SK-N-SH treated with all-trans-retinoic acid at 6 μM for 48 hours (cell line): ENCODE results near the gene CTSK.
"Not testable (repeated sequence)": the region's sequence is repeated elsewhere in the genome, so short reads cannot be mapped to it uniquely, and the experiment has no call there.

Experiments
- ATAC-seq: fragments of 200-7000 bp; cut with Tn5 transposase; 3 replicates; pipeline ENCODE4 v1.9.1; 2020; ENCODE audit warnings: mild to moderate bottlenecking, moderate library complexity
- ESRRG ChIP-seq: fragments of 250-450 bp; sonication (Bioruptor Pico); IDR thresholded peaks from 2 replicates; pipeline ENCODE4 v1.6.1; 2021; ENCODE audit warnings: mild to moderate bottlenecking
- ISL1 ChIP-seq: fragments of 250-450 bp; sonication (Bioruptor Pico); IDR thresholded peaks from 2 replicates; pipeline ENCODE4 v2.1.2; 2022; ENCODE audit warnings: mild to moderate bottlenecking, moderate library complexity
- OSR1 ChIP-seq: fragments of 250-450 bp; sonication (Bioruptor Pico); IDR thresholded peaks from 2 replicates; pipeline ENCODE4 v1.8.0; 2022; ENCODE audit warnings: moderate library complexity, mild to moderate bottlenecking, inconsistent platforms
- PPARA ChIP-seq: fragments of 250-450 bp; sonication (Bioruptor Pico); IDR thresholded peaks from 2 replicates; pipeline ENCODE4 v1.5.0; 2020; ENCODE audit warnings: mild to moderate bottlenecking, borderline replicate concordance
- SNAI2 ChIP-seq: fragments of 250-450 bp; sonication (Bioruptor Pico); IDR thresholded peaks from 2 replicates; pipeline ENCODE4 v1.5.0; 2020; ENCODE audit warnings: mild to moderate bottlenecking, moderate library complexity
- TOX ChIP-seq: fragments of 250-450 bp; sonication (Bioruptor Pico); IDR thresholded peaks from 2 replicates; pipeline ENCODE4 v1.8.0; 2021; ENCODE audit warnings: mild to moderate bottlenecking, moderate library complexity, borderline replicate concordance
- ZFP3 ChIP-seq: fragments of 250-450 bp; sonication (Bioruptor Pico); IDR thresholded peaks from 2 replicates; pipeline ENCODE4 v1.5.0; 2020; ENCODE audit warnings: mild to moderate bottlenecking, moderate library complexity
- ZFP30 ChIP-seq: fragments of 450-650 bp; formaldehyde crosslinking; IDR thresholded peaks from 2 replicates; pipeline ENCODE4 v1.5.0; 2022; ENCODE audit warnings: mild to moderate bottlenecking, moderate library complexity
- ZNF565 ChIP-seq: fragments of 450-650 bp; formaldehyde crosslinking; conservative IDR thresholded peaks from 2 replicates; pipeline ENCODE4 v1.5.0; 2020; ENCODE audit warnings: low read depth, mild to moderate bottlenecking, moderate library complexity
- ZNF70 ChIP-seq: fragments of 450-650 bp; formaldehyde crosslinking; IDR thresholded peaks from 2 replicates; pipeline ENCODE4 v1.5.0; 2020; ENCODE audit warnings: mild to moderate bottlenecking, moderate library complexity
- ZNF8 ChIP-seq: fragments of 450-650 bp; formaldehyde crosslinking; IDR thresholded peaks from 2 replicates; pipeline ENCODE4 v1.5.0; 2020; ENCODE audit warnings: mild to moderate bottlenecking, moderate library complexity
- TF ChIP-seq, protein P1 (sequence below): fragments of 250-450 bp; sonication (Bioruptor Pico); IDR thresholded peaks from 2 replicates; pipeline ENCODE4 v1.8.0; 2020; ENCODE audit warnings: mild to moderate bottlenecking, moderate library complexity, borderline replicate concordance
- TF ChIP-seq, protein P2 (sequence below): fragments of 250-450 bp; sonication (Bioruptor Pico); IDR thresholded peaks from 2 replicates; pipeline ENCODE4 v1.8.0; 2021; ENCODE audit warnings: low read depth, mild to moderate bottlenecking, moderate library complexity, borderline replicate concordance
- TF ChIP-seq, protein P3 (sequence below): fragments of 250-450 bp; sonication (Bioruptor Pico); IDR thresholded peaks from 2 replicates; pipeline ENCODE4 v1.5.1; 2020; ENCODE audit warnings: low read depth, mild to moderate bottlenecking, moderate library complexity
- TF ChIP-seq, protein P4 (sequence below): fragments of 250-450 bp; sonication (Bioruptor Pico); IDR thresholded peaks from 2 replicates; pipeline ENCODE4 v1.5.1; 2021; ENCODE audit warnings: mild to moderate bottlenecking, moderate library complexity
- TF ChIP-seq, protein P5 (sequence below): fragments of 250-450 bp; sonication (Bioruptor Pico); IDR thresholded peaks from 2 replicates; pipeline ENCODE4 v1.5.0; 2020; ENCODE audit warnings: mild to moderate bottlenecking, moderate library complexity

Gene CTSK

DNA sequence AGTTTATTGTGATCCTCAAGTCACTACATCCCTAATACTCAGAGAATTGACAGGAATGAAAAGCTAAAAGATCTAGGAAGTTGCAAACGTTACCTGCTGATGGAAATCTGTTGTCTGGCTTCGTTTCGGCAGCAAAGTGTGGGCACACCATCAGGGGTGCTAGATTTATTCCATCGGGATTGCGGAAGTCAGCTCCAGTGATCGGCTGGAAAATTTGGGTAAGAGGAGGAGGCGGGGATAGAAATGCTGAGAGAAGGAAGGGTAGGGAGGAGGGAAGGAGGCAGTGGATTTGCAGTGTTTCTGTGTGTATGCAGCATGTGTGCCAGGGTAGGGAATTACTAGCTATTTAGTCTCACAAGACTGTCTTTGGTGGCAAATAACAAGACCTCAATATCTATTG lies at the start of gene CTSK:
Gene CTSK (minus strand): TSS at position 140 of the 400 bp plus-strand sequence. CDS start 1,455 bp downstream, outside the sequence.
- ATAC-seq = no peak
- TF ChIP-seq ZFP3 (CRISPR knock-in tag) (no peak), ZFP30 (CRISPR knock-in tag) (no peak), ZNF565 (CRISPR knock-in tag) (no peak), SNAI2 (no peak), ZNF8 (CRISPR knock-in tag) (no peak), TOX (no peak), OSR1 (CRISPR knock-in tag) (no peak), ESRRG (CRISPR knock-in tag) (no peak)
- TF ChIP-seq, protein P1, sequence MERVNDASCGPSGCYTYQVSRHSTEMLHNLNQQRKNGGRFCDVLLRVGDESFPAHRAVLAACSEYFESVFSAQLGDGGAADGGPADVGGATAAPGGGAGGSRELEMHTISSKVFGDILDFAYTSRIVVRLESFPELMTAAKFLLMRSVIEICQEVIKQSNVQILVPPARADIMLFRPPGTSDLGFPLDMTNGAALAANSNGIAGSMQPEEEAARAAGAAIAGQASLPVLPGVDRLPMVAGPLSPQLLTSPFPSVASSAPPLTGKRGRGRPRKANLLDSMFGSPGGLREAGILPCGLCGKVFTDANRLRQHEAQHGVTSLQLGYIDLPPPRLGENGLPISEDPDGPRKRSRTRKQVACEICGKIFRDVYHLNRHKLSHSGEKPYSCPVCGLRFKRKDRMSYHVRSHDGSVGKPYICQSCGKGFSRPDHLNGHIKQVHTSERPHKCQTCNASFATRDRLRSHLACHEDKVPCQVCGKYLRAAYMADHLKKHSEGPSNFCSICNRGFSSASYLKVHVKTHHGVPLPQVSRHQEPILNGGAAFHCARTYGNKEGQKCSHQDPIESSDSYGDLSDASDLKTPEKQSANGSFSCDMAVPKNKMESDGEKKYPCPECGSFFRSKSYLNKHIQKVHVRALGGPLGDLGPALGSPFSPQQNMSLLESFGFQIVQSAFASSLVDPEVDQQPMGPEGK (CRISPR knock-in tag) = no peak
- TF ChIP-seq, protein P2, sequence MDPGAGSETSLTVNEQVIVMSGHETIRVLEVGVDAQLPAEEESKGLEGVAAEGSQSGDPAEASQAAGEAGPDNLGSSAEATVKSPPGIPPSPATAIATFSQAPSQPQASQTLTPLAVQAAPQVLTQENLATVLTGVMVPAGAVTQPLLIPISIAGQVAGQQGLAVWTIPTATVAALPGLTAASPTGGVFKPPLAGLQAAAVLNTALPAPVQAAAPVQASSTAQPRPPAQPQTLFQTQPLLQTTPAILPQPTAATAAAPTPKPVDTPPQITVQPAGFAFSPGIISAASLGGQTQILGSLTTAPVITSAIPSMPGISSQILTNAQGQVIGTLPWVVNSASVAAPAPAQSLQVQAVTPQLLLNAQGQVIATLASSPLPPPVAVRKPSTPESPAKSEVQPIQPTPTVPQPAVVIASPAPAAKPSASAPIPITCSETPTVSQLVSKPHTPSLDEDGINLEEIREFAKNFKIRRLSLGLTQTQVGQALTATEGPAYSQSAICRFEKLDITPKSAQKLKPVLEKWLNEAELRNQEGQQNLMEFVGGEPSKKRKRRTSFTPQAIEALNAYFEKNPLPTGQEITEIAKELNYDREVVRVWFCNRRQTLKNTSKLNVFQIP (CRISPR knock-in tag) = no peak
- TF ChIP-seq, protein P3, sequence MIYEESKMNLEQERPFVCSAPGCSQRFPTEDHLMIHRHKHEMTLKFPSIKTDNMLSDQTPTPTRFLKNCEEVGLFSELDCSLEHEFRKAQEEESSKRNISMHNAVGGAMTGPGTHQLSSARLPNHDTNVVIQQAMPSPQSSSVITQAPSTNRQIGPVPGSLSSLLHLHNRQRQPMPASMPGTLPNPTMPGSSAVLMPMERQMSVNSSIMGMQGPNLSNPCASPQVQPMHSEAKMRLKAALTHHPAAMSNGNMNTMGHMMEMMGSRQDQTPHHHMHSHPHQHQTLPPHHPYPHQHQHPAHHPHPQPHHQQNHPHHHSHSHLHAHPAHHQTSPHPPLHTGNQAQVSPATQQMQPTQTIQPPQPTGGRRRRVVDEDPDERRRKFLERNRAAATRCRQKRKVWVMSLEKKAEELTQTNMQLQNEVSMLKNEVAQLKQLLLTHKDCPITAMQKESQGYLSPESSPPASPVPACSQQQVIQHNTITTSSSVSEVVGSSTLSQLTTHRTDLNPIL = no peak
- TF ChIP-seq, protein P4, sequence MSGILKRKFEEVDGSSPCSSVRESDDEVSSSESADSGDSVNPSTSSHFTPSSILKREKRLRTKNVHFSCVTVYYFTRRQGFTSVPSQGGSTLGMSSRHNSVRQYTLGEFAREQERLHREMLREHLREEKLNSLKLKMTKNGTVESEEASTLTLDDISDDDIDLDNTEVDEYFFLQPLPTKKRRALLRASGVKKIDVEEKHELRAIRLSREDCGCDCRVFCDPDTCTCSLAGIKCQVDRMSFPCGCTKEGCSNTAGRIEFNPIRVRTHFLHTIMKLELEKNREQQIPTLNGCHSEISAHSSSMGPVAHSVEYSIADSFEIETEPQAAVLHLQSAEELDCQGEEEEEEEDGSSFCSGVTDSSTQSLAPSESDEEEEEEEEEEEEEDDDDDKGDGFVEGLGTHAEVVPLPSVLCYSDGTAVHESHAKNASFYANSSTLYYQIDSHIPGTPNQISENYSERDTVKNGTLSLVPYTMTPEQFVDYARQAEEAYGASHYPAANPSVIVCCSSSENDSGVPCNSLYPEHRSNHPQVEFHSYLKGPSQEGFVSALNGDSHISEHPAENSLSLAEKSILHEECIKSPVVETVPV (CRISPR knock-in tag) = no peak

DNA sequence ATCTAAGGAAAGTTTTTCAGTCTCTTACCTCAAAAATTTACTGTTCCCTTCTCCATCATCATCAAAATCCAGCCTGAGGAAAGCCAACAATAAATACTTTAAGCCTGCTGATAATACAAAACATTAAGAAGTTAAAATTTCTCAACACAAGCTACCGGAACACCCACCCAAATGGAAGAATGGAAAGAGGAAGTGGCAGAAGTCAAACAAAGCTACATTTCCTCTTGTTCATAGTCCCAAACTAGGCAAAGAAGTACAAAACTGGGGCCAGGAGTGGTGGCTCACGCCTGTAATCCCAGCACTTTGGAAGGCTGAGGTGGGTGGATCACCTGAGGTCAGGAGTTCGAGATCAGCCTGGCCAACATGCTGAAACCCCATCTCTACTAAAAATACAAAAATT lies 44.7 kb upstream of the CTSK start:
- ATAC-seq = not testable (repeated sequence)

DNA sequence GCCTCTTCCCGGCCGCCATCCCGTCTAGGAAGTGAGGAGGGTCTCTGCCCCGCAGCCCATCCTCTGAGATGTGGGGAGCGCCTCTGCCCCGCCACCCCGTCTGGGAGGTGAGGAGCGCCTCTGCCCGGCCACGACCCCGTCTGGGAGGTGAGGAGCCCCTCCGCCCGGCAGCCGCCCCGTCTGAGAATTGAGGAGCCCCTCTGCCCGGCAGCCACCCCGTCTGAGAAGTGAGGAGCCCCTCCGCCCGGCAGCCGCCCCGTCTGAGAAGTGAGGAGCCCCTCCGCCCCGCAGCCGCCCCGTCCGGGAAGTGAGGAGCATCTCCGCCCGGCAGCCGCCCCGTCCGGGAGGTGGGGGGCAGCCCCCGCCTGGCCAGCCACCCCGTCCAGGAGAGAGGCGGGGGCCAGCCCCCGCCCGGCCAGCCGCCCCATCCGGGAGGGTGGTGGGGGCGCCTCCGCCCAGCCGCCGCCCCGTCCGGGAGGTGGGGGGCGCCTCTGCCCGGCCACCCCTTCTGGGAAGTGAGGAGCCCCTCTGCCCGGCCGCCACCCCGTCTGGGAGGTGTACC lies 42.8 kb upstream of the CTSK start:
- ATAC-seq = not testable (repeated sequence)

DNA sequence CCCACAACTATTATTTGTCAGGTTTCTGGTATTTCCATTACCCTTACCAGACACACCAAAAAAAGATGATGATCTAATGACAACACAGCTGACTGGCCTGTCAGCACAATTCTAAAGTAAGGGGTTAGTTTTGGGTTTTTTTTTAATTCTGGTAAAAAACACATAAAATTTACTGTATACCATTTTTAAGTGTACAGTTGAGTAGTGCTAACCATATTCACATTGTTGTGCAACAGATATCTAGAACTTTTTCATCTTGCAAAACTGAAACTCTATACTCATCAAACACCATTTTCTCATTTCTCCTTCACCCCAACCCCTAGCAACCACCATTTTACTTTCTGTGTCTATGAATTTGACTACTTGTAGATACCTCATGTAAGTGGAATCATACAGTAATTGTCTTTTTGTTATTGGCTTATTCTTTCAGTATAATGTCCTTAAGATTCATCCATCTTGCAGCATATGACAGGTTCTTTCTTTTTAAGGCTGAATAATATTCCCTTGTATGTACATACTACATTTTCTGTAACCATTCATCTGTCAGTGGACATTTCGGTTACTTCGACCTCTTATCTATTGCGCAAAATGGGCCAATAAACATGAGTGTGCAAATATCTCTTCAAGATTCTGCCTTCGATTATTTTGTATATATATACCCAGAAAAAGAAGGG lies 38.5 kb upstream of the CTSK start:
- no peak for ATAC-seq
- TF ChIP-seq ZNF70 (CRISPR knock-in tag) (no peak), SNAI2 (no peak), TOX (no peak)
- TF ChIP-seq, protein P2 (CRISPR knock-in tag) = no peak

DNA sequence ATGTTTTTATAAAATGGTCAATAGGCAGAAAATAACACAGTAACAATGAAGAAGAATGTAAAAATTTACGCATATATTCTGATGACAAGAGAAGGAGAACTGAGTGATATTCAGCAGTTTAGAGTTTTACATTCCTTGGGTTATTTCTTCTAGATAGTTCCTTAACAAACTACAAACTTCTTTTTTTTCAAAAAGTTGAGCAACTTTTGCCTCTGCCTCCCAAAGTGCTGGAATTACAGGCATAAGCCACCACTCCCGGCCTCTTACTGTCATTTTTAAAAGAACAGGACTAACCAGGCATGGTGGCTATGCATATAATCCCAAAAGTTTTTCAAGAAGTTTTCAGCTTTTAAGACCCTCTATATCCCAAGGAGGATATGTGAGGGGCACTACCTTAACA lies 35.4 kb upstream of the CTSK start:
- TF ChIP-seq ZNF8 (CRISPR knock-in tag) (no peak), TOX (no peak), ZNF565 (CRISPR knock-in tag) (no peak), ISL1 (CRISPR knock-in tag) (no peak), PPARA (CRISPR knock-in tag) (no peak)
- TF ChIP-seq, protein P5, sequence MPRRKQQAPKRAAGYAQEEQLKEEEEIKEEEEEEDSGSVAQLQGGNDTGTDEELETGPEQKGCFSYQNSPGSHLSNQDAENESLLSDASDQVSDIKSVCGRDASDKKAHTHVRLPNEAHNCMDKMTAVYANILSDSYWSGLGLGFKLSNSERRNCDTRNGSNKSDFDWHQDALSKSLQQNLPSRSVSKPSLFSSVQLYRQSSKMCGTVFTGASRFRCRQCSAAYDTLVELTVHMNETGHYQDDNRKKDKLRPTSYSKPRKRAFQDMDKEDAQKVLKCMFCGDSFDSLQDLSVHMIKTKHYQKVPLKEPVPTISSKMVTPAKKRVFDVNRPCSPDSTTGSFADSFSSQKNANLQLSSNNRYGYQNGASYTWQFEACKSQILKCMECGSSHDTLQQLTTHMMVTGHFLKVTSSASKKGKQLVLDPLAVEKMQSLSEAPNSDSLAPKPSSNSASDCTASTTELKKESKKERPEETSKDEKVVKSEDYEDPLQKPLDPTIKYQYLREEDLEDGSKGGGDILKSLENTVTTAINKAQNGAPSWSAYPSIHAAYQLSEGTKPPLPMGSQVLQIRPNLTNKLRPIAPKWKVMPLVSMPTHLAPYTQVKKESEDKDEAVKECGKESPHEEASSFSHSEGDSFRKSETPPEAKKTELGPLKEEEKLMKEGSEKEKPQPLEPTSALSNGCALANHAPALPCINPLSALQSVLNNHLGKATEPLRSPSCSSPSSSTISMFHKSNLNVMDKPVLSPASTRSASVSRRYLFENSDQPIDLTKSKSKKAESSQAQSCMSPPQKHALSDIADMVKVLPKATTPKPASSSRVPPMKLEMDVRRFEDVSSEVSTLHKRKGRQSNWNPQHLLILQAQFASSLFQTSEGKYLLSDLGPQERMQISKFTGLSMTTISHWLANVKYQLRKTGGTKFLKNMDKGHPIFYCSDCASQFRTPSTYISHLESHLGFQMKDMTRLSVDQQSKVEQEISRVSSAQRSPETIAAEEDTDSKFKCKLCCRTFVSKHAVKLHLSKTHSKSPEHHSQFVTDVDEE (CRISPR knock-in tag) = no peak
- TF ChIP-seq, protein P3 = no peak
- TF ChIP-seq, protein P2 (CRISPR knock-in tag) = no peak
- no peak for ATAC-seq
